K562 (cell line): ENCODE data around the gene SLC4A2. TPM values are rescaled to one million over a fixed set of nuclear protein-coding genes. Genes with fewer than 3 reads are reported as not detected.

ENCODE experiments used
- HLTF ChIP-seq: fragments of 450-650 bp; IDR thresholded peaks from 2 replicates; pipeline ENCODE4 v1.6.1; 2016
- NONO ChIP-seq, 2 experiments: fragments of 200-400 bp in 1 of 2; fragments of 450-650 bp in 1 of 2; formaldehyde crosslinking in 1 of 2; IDR thresholded peaks; 2 replicates each; pipeline ENCODE4 v1.6.1; 2017; ENCODE audit warnings: low read depth in 2 of 2, mild to moderate bottlenecking in 2 of 2, moderate library complexity in 2 of 2, low read length in 1 of 2
- PTTG1 ChIP-seq: fragments of 450-650 bp; IDR thresholded peaks from 2 replicates; pipeline ENCODE4 v1.6.1; 2016; ENCODE audit warnings: low read depth, mild to moderate bottlenecking, missing genetic modification characterization, missing compliant biosample characterization
- RCOR1 ChIP-seq, 2 experiments: IDR thresholded peaks; 2 replicates each; pipeline ENCODE4 v1.6.1; 2012; ENCODE audit warnings: low read depth in 2 of 2, low read length in 2 of 2, borderline replicate concordance in 1 of 2, improper control_type of control experiment in 1 of 2
- SAP30 ChIP-seq: fragments of 200-600 bp; sonication (generic); IDR thresholded peaks from 2 replicates; pipeline ENCODE4 v1.6.1; 2012; ENCODE audit warnings: borderline replicate concordance, low read depth, mild to moderate bottlenecking, moderate library complexity, low read length, control low read depth, inconsistent platforms; ENCODE audit not compliant: insufficient read depth, poor library complexity, severe bottlenecking
- SRF ChIP-seq, 2 experiments: fragments of 250-450, 450-650 bp in 1 of 2; sonication (Bioruptor Pico) in 1 of 2; sonication (generic) in 1 of 2; formaldehyde crosslinking; IDR thresholded peaks; 2 replicates each; pipeline versions ENCODE4 v1.5.0 to v1.5.1; 2020 to 2022; ENCODE audit warnings: mild to moderate bottlenecking in 1 of 2, missing genetic modification reagents in 1 of 2
- polyA plus RNA-seq, 8 experiments: library from polyadenylated mRNA; depleted of rRNA in 4 of 8; stranded (reverse) in 5 of 8; unstranded in 3 of 8; fragments of >200 nt; fragmentation: Nextera tagmentation in 2 of 8; fragmentation: Illumina TruSeq in 1 of 8; extraction: Ambion mirVana in 2 of 8; extraction: Trizol in 1 of 8; gene quantifications; 2 replicates each; pipeline versions ENCODE4 v1.2.1 to v1.2.3, GENCODE V29; 2011 to 2014; ENCODE audit warnings: inconsistent platforms in 1 of 8, missing spikeins in 1 of 8
- total RNA-seq, 7 experiments: library from RNA; depleted of rRNA in 6 of 7; stranded (reverse); fragments of >200 nt in 6 of 7; fragmentation: Illumina TruSeq in 2 of 7; extraction: Trizol in 2 of 7; gene quantifications; 2 replicates each; pipeline versions ENCODE4 v1.2.1 to v1.2.3, GENCODE V29; 2011 to 2021; ENCODE audit warnings: low replicate concordance in 1 of 7
- TF ChIP-seq, protein P1 (sequence below): fragments of 450-650 bp; IDR thresholded peaks from 2 replicates; pipeline ENCODE4 v1.6.1; 2014; ENCODE audit warnings: low read depth, mild to moderate bottlenecking, moderate library complexity, borderline replicate concordance
- TF ChIP-seq, protein P2 (sequence below): sonication (generic); formaldehyde crosslinking; IDR thresholded peaks from 2 replicates; pipeline ENCODE4 v1.8.1; 2023; ENCODE audit warnings: missing genetic modification reagents, mild to moderate bottlenecking, borderline replicate concordance
- TF ChIP-seq, protein P3 (sequence below): sonication (generic); formaldehyde crosslinking; IDR thresholded peaks from 2 replicates; pipeline ENCODE4 v1.8.0; 2022; ENCODE audit warnings: mild to moderate bottlenecking, missing genetic modification reagents
- TF ChIP-seq, protein P4 (sequence below): fragments of 450-650 bp; IDR thresholded peaks from 2 replicates; pipeline ENCODE4 v1.6.1; 2018; ENCODE audit not compliant: partially characterized antibody

SLC4A2 gene
- total and polyA plus RNA-seq, 9 of the 15 experiments (the other 6 are each of a cell fraction or from before 2014, with no cell fraction given) = 11.4 to 375 (median 130) TPM

DNA sequence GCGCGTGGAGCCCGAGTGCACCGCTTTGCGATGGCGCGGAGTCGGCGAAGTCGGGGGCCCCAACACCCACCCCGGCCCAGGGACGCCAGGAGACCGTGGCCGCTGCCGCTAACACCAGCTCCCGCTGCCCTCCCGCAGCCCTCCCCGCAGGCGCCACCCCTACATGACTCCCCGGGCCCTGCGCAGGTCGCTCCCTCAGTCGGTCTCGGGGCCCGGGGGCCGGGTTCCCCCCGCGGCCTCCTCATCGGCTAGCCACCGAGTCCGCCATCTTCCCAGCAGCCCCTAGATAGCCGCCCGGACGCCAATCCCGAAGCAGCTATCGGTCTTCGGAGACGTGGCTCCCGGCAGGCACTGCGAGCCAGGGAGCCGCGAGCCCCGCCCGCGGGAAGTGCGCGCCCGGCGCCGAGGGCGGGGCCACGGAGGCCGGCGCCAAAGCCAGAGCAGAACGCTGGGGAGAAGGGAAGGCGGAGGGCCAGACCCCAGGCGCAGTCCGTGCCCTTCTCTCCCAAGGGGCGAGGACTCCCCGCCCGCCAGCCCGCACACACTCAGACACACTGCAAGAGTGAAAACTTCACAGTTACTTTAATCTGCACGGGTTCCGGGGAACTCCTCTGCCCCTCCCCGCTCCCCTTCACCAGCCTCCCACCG, 21.3 kb downstream of the SLC4A2 start, which contains the start of gene FASTK (continued):
- TF ChIP-seq, protein P1, sequence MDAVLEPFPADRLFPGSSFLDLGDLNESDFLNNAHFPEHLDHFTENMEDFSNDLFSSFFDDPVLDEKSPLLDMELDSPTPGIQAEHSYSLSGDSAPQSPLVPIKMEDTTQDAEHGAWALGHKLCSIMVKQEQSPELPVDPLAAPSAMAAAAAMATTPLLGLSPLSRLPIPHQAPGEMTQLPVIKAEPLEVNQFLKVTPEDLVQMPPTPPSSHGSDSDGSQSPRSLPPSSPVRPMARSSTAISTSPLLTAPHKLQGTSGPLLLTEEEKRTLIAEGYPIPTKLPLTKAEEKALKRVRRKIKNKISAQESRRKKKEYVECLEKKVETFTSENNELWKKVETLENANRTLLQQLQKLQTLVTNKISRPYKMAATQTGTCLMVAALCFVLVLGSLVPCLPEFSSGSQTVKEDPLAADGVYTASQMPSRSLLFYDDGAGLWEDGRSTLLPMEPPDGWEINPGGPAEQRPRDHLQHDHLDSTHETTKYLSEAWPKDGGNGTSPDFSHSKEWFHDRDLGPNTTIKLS = peak; percentile 98
- TF ChIP-seq NONO (IDR thresholded peaks at IDR 0.05; ENCODE audit: low read depth in 2 of 2, low read length in 1 of 2) (peak in 1 of 2 experiments; percentile 92; a peak in 1 of 4 replicates), SAP30 (no peak), PTTG1 (no peak), SRF (CRISPR knock-in tag; IDR thresholded peaks at IDR 0.05) (peak in 1 of 2 experiments; percentile 7; a peak in 1 of 4 replicates), RCOR1 (IDR thresholded peaks at IDR 0.05; ENCODE audit: borderline replicate concordance in 1 of 2, low read depth in 2 of 2, low read length in 2 of 2) (peak in 1 of 2 experiments; percentile 25; a peak in 1 of 4 replicates), HLTF (no peak)
- TF ChIP-seq, protein P2, sequence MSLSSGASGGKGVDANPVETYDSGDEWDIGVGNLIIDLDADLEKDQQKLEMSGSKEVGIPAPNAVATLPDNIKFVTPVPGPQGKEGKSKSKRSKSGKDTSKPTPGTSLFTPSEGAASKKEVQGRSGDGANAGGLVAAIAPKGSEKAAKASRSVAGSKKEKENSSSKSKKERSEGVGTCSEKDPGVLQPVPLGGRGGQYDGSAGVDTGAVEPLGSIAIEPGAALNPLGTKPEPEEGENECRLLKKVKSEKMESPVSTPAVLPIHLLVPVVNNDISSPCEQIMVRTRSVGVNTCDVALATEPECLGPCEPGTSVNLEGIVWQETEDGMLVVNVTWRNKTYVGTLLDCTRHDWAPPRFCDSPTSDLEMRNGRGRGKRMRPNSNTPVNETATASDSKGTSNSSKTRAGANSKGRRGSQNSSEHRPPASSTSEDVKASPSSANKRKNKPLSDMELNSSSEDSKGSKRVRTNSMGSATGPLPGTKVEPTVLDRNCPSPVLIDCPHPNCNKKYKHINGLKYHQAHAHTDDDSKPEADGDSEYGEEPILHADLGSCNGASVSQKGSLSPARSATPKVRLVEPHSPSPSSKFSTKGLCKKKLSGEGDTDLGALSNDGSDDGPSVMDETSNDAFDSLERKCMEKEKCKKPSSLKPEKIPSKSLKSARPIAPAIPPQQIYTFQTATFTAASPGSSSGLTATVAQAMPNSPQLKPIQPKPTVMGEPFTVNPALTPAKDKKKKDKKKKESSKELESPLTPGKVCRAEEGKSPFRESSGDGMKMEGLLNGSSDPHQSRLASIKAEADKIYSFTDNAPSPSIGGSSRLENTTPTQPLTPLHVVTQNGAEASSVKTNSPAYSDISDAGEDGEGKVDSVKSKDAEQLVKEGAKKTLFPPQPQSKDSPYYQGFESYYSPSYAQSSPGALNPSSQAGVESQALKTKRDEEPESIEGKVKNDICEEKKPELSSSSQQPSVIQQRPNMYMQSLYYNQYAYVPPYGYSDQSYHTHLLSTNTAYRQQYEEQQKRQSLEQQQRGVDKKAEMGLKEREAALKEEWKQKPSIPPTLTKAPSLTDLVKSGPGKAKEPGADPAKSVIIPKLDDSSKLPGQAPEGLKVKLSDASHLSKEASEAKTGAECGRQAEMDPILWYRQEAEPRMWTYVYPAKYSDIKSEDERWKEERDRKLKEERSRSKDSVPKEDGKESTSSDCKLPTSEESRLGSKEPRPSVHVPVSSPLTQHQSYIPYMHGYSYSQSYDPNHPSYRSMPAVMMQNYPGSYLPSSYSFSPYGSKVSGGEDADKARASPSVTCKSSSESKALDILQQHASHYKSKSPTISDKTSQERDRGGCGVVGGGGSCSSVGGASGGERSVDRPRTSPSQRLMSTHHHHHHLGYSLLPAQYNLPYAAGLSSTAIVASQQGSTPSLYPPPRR = peak; percentile 47; the same call in 1 of the 2 replicates
- TF ChIP-seq, protein P3, sequence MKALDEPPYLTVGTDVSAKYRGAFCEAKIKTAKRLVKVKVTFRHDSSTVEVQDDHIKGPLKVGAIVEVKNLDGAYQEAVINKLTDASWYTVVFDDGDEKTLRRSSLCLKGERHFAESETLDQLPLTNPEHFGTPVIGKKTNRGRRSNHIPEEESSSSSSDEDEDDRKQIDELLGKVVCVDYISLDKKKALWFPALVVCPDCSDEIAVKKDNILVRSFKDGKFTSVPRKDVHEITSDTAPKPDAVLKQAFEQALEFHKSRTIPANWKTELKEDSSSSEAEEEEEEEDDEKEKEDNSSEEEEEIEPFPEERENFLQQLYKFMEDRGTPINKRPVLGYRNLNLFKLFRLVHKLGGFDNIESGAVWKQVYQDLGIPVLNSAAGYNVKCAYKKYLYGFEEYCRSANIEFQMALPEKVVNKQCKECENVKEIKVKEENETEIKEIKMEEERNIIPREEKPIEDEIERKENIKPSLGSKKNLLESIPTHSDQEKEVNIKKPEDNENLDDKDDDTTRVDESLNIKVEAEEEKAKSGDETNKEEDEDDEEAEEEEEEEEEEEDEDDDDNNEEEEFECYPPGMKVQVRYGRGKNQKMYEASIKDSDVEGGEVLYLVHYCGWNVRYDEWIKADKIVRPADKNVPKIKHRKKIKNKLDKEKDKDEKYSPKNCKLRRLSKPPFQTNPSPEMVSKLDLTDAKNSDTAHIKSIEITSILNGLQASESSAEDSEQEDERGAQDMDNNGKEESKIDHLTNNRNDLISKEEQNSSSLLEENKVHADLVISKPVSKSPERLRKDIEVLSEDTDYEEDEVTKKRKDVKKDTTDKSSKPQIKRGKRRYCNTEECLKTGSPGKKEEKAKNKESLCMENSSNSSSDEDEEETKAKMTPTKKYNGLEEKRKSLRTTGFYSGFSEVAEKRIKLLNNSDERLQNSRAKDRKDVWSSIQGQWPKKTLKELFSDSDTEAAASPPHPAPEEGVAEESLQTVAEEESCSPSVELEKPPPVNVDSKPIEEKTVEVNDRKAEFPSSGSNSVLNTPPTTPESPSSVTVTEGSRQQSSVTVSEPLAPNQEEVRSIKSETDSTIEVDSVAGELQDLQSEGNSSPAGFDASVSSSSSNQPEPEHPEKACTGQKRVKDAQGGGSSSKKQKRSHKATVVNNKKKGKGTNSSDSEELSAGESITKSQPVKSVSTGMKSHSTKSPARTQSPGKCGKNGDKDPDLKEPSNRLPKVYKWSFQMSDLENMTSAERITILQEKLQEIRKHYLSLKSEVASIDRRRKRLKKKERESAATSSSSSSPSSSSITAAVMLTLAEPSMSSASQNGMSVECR (CRISPR knock-in tag) = peak; percentile 2; the same call in 1 of the 2 replicates
- TF ChIP-seq, protein P4, sequence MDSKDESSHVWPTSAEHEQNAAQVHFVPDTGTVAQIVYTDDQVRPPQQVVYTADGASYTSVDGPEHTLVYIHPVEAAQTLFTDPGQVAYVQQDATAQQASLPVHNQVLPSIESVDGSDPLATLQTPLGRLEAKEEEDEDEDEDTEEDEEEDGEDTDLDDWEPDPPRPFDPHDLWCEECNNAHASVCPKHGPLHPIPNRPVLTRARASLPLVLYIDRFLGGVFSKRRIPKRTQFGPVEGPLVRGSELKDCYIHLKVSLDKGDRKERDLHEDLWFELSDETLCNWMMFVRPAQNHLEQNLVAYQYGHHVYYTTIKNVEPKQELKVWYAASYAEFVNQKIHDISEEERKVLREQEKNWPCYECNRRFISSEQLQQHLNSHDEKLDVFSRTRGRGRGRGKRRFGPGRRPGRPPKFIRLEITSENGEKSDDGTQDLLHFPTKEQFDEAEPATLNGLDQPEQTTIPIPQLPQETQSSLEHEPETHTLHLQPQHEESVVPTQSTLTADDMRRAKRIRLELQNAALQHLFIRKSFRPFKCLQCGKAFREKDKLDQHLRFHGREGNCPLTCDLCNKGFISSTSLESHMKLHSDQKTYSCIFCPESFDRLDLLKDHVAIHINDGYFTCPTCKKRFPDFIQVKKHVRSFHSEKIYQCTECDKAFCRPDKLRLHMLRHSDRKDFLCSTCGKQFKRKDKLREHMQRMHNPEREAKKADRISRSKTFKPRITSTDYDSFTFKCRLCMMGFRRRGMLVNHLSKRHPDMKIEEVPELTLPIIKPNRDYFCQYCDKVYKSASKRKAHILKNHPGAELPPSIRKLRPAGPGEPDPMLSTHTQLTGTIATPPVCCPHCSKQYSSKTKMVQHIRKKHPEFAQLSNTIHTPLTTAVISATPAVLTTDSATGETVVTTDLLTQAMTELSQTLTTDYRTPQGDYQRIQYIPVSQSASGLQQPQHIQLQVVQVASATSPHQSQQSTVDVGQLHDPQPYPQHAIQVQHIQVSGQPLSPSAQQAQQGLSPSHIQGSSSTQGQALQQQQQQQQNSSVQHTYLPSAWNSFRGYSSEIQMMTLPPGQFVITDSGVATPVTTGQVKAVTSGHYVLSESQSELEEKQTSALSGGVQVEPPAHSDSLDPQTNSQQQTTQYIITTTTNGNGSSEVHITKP = peak; percentile 74
